Jurkat, Clone E6-1 (cell line): Measurements from ENCODE around the gene PLEKHG2.
A peak's percentile ranks its signal among the peaks of the same experiment; 100 is the strongest.
"Not testable (repeated sequence)": the region's sequence is repeated elsewhere in the genome, so short reads cannot be mapped to it uniquely, and the experiment has no call there.

Experiments
- DNase-seq: peaks from one replicate; pipeline ENCODE4 v3.0.0-alpha.2; 2011; ENCODE audit warnings: low read depth, low spot score
- H3K4me3 ChIP-seq: 2 replicates; pipeline ENCODE4 v1.5.1; 2011; ENCODE audit warnings: mild to moderate bottlenecking, low read length, control low read depth, moderate library complexity

Gene PLEKHG2

DNA sequence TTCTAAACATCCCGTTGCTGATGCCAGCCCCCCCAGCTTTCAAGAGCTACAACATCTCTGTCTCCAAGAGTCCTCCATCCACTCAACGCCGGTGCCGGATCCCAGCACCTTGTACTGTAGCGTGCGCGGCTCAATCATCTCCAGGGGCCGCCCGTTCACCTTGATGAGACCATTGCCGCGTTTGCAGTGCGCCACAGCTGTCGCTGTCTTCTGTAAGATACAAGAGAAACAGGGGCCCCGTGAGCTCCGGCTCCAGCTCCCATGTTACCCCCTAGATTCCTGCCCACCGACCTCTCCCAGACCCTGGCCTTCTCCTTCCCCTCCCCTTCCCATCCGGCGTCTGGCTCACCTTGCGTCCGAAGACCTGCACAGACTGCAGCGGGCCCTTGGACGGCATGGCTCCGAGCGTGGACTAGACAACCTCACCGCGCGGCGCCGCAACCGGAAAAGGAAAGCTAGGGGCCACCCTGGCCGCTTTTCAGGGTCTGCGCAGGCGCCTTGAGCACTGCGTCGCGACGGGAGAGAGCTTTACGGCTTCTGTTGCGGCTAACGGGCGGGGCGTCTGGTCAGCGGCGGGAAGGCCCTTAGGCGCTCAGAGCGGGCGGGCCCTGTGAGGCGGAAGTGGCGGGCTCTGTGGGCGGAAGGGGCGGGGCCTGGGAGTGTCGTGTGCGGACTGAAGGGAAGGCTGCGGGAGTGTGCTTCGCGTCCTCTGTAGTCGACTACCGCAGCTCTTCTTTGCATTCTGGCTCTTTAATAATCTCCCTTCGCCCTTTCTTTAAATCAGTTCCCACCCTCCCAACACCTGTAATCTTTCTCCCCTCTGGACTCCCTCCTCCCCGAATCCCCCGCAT lies 23.3 kb downstream of the PLEKHG2 start, which contains the start of gene RPS16:
Gene RPS16, minus strand, starts transcription at position 451 of the 851 bp plus-strand sequence. Its CDS starts 54 bp downstream, at position 397.
- DNase-seq, result peak; percentile 95
- H3K4me3 ChIP-seq, result peak within 1 kb of the TSS; percentile 96

DNA sequence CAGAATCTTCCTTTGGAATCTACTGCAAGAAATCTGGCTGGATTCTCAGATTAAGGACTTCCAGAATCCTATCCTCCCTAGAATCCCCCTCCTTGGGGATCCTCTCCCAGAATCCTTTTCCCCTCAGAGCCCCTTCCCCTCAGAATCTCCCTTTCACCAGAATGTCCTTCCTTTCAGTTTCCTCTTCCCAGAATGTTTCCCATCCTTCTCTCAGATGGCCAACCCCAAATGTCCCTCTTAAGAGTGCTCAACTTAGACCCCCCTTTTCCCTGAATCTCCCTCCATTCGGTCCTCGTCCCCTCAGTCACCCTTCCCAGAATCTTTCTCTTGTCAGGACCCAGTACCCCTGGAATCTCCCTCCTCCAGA lies 23.9 kb downstream of the PLEKHG2 start:
- H3K4me3 ChIP-seq, result peak overlapping the region; percentile 96
- DNase-seq, result no peak

DNA sequence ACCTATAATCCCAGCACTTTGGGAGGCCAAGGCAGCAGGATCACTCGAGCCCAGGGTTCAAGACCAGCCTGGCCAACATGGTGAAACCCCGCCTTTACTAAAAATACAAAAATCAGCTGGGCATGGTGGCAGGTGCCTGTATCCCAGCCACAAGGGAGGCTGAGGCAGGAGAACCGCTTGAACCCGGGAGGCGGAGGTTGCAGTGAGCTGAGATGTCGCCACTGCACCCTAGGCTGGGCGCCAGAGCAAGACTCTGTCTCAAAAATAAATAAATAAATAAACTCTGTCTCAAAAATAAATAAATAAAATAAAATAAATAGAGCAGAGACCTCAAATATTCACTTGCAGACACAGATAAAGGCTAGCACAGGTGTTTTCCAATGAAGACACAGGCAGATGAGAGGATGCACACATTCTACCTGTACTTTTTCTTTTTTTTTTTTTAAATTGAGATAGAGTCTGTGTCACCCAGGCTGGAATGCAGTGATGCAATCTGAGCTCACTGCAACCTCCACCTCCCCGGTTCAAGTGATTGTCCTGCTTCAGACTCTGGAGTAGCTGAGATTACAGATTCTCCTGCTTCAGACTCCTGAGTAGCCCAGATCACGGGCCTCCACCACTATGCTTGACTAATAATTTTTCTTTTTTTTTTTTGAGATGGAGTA lies 25.9 kb downstream of the PLEKHG2 start:
- no peak for DNase-seq
- H3K4me3 ChIP-seq, result no peak overlapping the region

DNA sequence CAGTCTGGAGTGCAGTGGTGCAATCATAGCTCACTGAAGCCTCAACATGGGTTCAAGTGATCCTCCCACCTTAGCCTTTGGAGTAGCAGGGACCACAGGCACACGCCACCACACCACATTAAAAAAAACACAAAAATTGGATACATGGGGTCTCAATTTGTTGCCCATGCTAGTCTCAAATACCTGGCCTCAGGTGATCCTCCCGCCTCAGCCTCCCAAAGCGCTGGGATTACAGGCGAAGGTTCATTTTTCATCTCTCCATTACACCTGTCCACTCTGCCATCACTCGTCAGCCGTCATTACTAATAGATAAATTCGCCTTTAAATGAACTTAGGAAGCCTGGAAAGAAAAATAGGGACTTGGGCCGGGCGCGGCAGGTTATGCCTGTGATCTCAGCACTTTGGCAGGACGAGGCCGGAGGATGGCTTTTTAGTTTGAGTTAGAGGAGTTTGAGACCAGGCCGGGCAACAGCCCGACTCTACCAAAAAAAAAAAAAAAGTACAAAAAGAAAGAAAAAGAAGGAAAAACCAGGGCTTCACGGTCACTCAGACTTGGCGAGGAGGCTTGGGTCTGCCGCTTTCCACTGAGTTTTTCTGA lies 32.2 kb downstream of the PLEKHG2 start:
- DNase-seq, result no peak
- H3K4me3 ChIP-seq, result peak overlapping the region; percentile 99

DNA sequence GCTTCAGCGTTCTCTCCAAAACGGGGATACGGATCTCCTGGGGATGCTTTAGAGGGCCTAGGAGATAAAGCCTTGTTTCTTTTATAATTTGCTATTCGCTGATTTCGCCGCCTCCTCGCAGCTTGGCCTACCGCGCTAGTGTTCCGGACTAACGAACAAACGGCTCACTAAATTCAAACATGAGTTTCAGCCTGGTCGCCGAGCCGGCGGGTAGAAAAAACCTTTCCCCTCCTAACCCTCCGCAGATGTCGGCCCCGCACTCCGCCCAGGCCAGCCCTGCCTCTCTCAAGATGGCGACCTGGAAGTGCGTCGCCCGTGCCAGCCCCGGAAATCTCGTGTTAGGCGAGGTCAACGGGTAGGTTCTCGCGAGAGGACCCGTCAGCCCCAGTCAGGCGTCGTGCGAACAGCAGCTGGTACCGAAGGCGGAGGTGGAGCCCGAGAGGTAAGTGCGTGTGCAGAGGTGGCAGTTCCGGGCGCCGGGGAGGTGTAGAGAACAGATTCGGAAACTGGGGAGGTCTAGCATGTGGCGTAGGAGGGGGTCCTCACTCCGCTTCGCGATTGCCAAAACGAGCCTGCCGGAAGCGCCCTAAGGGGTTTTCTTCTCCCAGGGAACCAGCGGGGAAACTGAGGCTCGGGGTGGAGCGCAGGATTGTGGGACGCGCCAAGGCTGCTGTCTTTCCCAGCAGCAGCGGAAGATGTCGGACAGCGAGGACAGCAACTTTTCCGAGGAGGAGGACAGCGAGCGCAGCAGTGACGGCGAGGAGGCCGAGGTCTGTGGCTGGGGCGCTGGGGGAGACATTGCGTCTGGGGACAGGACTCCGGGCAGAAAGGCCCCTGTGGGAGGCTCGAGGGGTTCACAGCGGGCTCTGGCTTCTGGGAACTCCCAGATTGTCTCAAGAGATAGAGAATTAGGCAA lies 33.0 kb downstream of the PLEKHG2 start, which contains the start of gene SUPT5H:
Gene SUPT5H, plus strand, starts transcription at position 387 of the 916 bp plus-strand sequence. Its CDS starts 309 bp downstream, at position 696.
- peak within 1 kb of the TSS; percentile 99 for H3K4me3 ChIP-seq
- peak; percentile 98 for DNase-seq

DNA sequence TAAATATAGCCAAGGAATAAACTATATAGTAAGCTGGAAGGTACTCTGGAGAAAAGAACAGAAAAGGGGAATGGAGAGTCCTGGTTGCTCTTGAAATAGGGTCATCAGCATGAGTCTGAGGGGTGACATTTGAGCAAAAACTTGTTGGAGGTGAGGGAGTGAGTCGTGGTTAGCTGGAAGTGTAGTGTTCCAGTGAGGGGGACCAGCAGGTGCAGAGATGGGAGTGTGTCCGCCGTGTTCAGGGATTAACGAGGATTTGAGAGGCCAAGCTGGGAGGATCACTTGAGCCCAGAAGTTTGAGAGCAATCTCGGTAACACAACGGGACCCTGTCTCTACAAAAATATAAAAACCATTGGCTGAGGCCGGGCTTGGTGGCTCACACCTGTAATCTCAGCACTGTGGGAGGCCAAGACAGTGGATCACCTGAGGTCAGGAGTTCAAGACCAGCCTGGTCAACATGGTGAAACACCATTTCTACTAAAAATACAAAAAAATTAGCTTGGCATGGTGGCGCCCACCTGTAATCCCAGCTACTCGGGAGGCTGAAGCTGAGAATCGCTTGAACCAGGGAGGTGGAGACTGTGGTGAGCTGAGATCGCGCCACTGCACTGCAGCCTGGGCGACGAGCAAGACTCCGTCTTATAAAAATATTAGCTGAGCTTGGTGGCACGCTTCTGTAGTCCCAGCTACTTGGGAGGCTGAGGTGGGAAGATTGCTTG lies 34.1 kb downstream of the PLEKHG2 start:
- peak overlapping the region; percentile 99 for H3K4me3 ChIP-seq
- no peak for DNase-seq

DNA sequence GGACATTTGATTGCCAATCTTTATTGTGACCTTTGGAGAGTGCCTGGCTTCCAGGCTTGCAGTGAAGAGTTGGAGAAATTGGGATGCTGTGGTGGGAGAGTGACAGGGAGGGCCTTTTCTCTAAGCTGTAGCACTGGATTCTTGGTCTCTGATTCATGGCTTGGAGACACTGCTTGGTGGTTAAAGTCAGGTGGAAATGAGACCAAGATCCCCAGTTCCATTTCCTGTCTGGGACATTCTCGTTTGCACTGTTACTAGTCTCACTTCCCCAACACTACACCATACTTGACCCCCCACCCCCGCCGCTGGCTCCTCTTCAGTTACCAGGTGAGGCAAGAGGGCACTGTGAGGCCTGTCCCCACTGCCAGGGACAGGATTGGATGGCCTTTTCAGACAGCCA lies 35.8 kb downstream of the PLEKHG2 start:
- H3K4me3 ChIP-seq, result no peak overlapping the region
- no peak for DNase-seq

DNA sequence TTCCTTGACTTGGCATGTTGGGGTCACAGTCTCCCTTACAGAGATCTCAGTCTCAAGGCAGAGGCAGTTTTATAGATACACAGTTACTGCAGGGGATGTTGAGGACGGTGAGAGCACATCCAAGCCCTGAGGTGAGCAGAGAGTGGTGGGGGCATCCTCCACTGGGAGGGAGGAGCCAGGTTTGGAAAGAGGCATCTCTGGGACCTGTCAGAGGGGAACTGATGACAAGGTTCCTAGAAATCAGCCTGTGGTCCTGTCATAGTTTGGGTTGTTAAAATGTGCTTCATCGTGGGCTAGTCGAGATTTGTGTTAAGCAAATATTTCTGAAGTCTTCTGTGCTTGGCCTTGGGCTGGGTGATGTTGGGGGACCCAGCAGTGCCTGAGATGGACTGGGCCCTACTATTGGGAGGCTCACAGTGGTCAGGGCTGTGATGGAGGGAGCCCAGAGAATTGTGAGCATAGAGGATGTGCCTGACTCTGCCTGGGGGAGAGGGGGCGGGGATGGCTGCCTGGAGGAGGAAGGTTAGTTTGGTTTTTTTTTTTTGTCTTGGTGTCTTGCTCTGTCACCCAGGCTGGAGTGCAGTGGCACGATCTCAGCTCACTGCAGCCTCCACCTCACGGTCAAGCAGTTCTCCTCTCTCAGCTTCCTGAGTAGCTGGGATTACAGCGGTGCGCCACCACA lies 36.8 kb downstream of the PLEKHG2 start:
- no peak for DNase-seq
- H3K4me3 ChIP-seq, result no peak overlapping the region

DNA sequence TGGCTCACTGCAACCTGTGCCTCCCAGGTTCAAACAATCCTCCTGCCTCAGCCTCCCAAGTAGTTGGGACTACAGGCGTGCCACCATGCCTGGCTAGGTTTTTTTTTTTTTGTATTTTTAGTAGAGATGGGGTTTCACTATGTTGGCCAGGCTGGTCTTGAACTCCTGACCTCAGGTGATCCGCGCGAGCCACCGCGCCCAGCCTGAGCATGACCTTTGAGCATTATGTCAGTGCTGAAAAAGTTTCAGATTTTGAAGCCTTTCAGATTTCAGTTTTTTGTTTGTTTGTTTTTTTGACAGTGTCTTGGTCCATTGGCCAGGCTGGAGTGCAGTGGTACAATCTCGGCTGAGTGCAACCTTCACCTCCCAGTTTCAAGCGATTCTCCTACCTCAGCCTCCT lies 38.8 kb downstream of the PLEKHG2 start:
- H3K4me3 ChIP-seq, DNase-seq: not testable (repeated sequence)

DNA sequence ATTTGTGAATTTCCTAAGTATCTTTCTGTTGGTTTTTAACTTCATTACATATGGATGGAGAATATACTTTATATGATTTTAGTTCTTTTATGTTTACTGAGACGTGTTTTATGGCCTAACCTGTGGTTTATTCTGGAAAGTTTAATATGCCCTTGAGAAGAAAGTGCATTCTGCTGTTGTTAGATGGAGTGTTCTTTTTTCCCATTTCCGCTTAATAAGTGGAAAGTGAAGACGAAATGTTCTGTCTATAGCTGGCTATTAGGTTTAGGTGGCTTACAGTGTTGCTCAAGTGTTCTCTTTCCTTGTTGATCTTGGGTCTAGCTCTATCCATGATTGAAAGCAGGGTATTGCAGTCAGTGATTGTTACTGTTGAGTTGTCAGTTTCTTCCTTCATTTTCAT lies 50.9 kb downstream of the PLEKHG2 start:
- no peak overlapping the region for H3K4me3 ChIP-seq
- DNase-seq, result no peak

DNA sequence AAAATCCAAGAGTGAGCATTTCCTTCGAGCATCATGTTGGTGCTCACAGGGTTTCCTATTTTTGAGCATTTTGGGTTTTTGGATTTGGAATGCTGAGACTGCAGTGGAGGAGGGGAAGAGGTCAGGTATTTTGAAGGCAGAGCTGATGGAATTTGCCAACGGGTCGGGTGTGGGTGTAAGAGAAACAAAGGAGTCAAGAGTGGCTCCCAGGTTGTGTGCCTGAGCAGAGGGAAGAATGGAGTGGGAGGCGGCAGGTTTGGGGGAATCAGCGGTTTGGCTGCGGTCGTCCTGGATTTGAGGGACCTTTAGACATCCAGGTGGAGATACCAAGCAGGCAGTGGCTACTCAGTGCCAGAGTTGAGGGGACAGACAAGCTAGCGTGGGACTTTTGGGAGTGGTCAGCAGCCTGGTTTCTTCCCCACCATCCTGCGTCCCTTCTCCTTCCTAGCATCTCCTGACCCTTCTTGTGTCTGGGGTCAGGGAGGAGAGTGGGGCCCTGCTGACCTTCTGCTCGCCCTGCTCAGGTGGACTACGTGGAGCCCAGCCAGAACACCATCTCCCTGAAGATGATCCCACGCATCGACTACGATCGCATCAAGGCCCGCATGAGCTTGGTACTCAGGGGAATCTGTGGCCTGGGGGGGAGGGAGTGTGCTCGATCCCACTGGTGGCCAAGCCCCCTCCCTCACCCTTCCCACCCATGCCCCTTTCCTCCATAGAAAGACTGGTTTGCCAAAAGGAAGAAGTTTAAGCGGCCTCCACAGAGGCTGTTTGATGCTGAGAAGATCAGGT lies 53.7 kb downstream of the PLEKHG2 start:
- H3K4me3 ChIP-seq, result no peak overlapping the region
- no peak for DNase-seq

DNA sequence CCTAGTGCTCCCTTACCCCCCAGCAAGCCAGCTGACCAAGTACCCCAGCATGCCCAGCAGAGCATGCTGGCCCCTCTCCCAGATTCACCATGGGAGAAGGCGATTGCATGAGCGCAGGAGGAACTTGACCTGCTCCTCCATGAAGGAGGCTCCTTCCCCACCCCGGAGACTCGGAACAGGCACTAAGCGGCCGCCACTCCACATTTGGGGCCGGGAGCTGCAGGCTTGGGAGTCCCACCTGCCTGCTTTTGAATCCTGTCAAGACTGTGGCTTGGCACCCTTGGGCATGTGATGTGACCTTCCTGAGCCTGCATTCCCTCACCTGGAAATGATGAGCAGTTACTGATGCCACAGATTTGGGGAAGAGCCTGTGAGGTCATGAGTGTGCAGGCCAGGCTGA lies 55.5 kb downstream of the PLEKHG2 start:
- DNase-seq, result no peak
- no peak overlapping the region for H3K4me3 ChIP-seq

DNA sequence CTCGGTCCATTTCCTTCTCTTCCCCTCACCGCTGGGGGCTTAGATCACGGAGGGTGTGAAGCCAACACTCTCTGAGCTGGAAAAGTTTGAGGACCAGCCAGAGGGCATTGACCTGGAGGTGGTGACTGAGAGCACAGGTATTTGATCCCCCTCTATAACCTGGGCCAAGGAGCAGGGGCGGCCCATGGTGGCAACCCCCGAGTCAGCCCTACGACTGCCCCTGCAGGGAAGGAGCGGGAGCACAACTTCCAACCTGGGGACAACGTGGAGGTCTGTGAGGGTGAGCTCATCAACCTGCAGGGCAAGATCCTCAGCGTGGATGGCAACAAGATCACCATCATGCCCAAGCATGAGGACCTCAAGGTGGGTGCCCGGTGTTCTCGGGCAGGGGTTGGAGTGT lies 56.6 kb downstream of the PLEKHG2 start:
- no peak for DNase-seq
- no peak overlapping the region for H3K4me3 ChIP-seq

DNA sequence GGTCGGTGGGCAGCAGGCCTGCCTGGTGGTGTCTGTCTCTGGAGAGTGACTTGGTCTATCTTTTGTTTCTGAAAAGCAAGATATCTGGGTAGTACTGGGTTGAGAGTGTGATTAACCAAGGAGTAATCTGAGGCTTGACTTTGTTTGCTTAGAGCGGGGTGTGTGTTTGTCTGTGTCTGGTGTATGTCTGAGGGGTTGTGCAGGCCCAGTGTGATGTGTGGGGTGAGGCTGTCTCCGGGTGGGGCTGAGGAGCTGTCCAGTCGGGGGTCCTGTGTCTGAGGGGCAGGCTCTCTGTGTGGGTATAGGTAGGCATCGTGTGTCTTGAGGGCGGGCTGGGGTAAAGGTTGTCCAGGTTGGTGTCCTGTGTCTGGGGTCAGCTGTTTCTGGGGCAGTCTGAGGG lies 57.1 kb downstream of the PLEKHG2 start:
- no peak overlapping the region for H3K4me3 ChIP-seq
- DNase-seq, result no peak

DNA sequence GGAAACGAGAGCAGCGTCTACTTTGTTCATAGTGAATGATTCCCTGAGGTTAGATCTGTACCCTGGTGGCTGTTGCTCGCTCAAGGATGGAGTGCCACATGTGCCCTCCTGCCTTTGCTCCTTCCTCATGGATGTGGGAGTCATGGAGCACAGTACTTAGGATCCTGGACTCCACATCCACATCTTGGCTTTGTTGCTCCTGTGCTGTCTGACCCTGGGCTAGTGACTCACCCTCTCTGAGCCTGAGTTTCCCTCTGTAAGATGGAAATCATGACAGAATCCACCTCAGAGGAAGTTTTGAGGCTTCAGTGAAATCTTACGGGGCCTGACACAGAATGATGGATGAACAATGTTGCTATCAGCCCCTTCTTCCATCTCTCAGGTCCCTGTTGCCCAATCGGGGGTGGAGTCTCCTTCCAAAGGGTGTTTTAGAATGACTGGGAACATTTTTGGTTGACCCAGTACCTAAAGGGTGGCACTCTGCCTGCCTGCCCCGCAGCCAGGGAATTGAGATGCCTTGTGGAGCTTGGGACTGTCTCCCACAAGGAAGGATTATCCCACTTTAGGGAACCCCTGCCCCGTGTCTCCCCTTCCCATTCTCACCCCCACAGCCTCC lies 58.4 kb downstream of the PLEKHG2 start:
- no peak overlapping the region for H3K4me3 ChIP-seq
- no peak for DNase-seq

DNA sequence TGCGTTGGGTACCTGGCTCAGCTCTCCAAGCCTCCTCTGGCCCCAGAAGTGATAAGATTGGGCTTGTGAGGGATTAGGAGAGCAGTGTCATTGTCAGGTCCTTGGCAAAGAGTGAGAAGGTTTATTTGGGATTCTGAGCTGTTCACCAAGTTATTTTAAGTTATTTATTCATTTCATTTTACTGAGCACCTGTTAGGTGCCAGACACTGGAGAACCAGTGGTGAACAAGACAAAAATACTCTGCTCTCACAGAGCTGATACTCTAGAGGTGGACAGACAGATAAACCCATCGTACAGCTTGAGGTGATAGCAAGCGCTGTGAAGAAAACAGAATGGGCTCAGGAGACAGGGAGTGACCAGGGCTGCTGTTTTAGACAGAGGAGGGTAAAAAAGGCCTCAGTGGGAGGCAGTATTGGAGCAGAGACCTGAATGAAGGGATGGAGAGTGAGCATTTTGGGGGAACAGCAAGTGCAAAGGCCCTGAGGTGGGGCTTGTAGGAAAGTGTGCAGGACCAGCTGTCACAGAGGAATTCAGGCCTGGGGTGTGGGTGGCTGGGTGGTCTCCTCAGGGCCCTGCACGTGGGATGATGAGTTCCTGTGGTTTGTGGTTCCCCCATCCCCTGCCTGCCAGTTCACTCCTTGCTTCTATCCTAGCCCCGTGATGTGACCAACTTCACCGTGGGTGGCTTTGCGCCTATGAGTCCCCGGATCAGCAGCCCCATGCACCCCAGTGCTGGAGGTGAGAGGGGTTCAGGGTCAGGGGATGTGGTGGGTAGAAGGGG lies 59.5 kb downstream of the PLEKHG2 start:
- no peak for DNase-seq
- no peak overlapping the region for H3K4me3 ChIP-seq
